Transverse colon (tissue), 4 donors: ENCODE measurements around the gene CHRM4. TPM values are rescaled to one million over a fixed set of nuclear protein-coding genes. Genes with fewer than 3 reads are reported as not detected.

Experiments used
- DNase-seq: peaks from one replicate; pipeline ENCODE4 v3.0.0-alpha.2; 2019
- H3K27ac ChIP-seq, 4 donors: fragments of 200-600 bp; sonication (generic); 2 replicates each; pipeline ENCODE4 v1.5.1; 2016 to 2018; ENCODE audit warnings: inconsistent platforms in 4 of 4
- H3K27me3 ChIP-seq: fragments of 200-600 bp; sonication (generic); 2 replicates; pipeline ENCODE4 v1.5.1; 2017; ENCODE audit warnings: inconsistent platforms
- H3K36me3 ChIP-seq, 4 donors: fragments of 200-600 bp; sonication (generic); 2 replicates each; pipeline ENCODE4 v1.5.1; 2017 to 2019; ENCODE audit warnings: inconsistent platforms in 4 of 4
- H3K4me1 ChIP-seq, 4 donors: fragments of 200-600 bp; sonication (generic); 2 replicates each; pipeline ENCODE4 v1.5.1; 2017 to 2020; ENCODE audit warnings: inconsistent platforms in 4 of 4
- H3K4me3 ChIP-seq, 4 donors: fragments of 200-600 bp; sonication (generic); 1 replicate in 1 of 4; 2 replicates in 3 of 4; pipeline versions ENCODE4 v1.5.1 to v1.6.1; 2017 to 2019; ENCODE audit warnings: inconsistent platforms in 4 of 4
- H3K9me3 ChIP-seq, 2 donors: fragments of 200-600 bp; sonication (generic); 2 replicates each; pipeline ENCODE4 v1.5.1; 2017 to 2019; ENCODE audit warnings: inconsistent platforms in 2 of 2
- EP300 ChIP-seq: sonication (generic); formaldehyde crosslinking; IDR thresholded peaks from one replicate; pipeline ENCODE4 v1.6.1; 2017; ENCODE audit warnings: antibody characterized with exemption, low read depth
- POLR2A ChIP-seq: fragments of 450-650 bp; IDR thresholded peaks from one replicate; pipeline ENCODE4 v1.6.1; 2016; ENCODE audit warnings: antibody characterized with exemption, mild to moderate bottlenecking, moderate library complexity
- POLR2AphosphoS5 ChIP-seq, 3 donors: sonication (generic); formaldehyde crosslinking; IDR thresholded peaks; one replicate each; pipeline ENCODE4 v1.6.1; 2016; ENCODE audit warnings: antibody characterized with exemption in 3 of 3
- WGBS, 2 donors: methylation state at CpG; one replicate each; pipeline ENCODE4 v1.1.5; 2018; ENCODE audit warnings: low coverage in 1 of 2; 5-methylcytosine and 5-hydroxymethylcytosine counted together
- in situ Hi-C, 4 donors: fragments of 200-750 bp; cut with MboI; loops; one replicate each; pipeline versions ENCODE4 v1.15.0 to v1.15.1; 2017; ENCODE audit warnings: low sequenced_read_pairs in 3 of 4, low pct_ligation_motif_present in 1 of 4, low pct_unique_long_range_greater_than_20kb in 1 of 4
- intact Hi-C: fragments of 100-400 bp; cut with DNase I; formaldehyde crosslinking; loops from one replicate; pipeline ENCODE4 v1.15.1; 2023; ENCODE audit warnings: low total_unique reads
- total RNA-seq, 4 donors: library from RNA; depleted of rRNA; stranded (reverse); fragments of >200 nt; gene quantifications; one replicate each; pipeline ENCODE4 v1.1.0, GENCODE V29; 2016
- TF ChIP-seq, protein P1 (sequence below), 5 experiments: fragments of 200-600 bp in 3 of 5; fragments of 450-650 bp in 2 of 5; sonication (generic) in 3 of 5; IDR thresholded peaks; 1 replicate in 2 of 5; 2 replicates in 3 of 5; pipeline ENCODE4 v1.5.1; 2016 to 2017; ENCODE audit warnings: antibody characterized with exemption in 5 of 5, inconsistent platforms in 3 of 5, mild to moderate bottlenecking in 2 of 5, moderate library complexity in 1 of 5

Gene CHRM4
- total RNA-seq, 4 donors from 2014 or later: 0.82 to 3.3 TPM; not detected in 2

- Histone ChIP-seq H3K4me1 (peaks cover 6 to 29% (median 7%) of the 10 kb centered on the region in 4 donors), H3K4me3 (no peak overlapping the region), H3K36me3 (no peaks in the 10 kb centered on the region), H3K27me3 (no peaks in the 10 kb centered on the region), H3K9me3 (no peaks in the 10 kb centered on the region), H3K27ac (peak overlapping the region in 2 of 4 donors; percentile 1 to 21)
- in situ Hi-C loops: no loop called here
- no peak for TF ChIP-seq EP300
- TF ChIP-seq, protein P1, sequence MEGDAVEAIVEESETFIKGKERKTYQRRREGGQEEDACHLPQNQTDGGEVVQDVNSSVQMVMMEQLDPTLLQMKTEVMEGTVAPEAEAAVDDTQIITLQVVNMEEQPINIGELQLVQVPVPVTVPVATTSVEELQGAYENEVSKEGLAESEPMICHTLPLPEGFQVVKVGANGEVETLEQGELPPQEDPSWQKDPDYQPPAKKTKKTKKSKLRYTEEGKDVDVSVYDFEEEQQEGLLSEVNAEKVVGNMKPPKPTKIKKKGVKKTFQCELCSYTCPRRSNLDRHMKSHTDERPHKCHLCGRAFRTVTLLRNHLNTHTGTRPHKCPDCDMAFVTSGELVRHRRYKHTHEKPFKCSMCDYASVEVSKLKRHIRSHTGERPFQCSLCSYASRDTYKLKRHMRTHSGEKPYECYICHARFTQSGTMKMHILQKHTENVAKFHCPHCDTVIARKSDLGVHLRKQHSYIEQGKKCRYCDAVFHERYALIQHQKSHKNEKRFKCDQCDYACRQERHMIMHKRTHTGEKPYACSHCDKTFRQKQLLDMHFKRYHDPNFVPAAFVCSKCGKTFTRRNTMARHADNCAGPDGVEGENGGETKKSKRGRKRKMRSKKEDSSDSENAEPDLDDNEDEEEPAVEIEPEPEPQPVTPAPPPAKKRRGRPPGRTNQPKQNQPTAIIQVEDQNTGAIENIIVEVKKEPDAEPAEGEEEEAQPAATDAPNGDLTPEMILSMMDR (IDR thresholded peaks at IDR 0.05): no peak
- TF ChIP-seq POLR2A: no peak
- no peak for TF ChIP-seq POLR2AphosphoS5 (IDR thresholded peaks at IDR 0.05)
- intact Hi-C loops: no loop called here
- DNase-seq: no peak
- WGBS, 2 donors: 54 to 100% methylated on average over 1 to 5 of the region's 5 CpGs
Observed at GRCh38 chr11:46342239-46342638, 49.3 kb downstream of the CHRM4 start.

- intact Hi-C loops: no loop called here
- in situ Hi-C loops: no loop called here
- Histone ChIP-seq H3K4me1 (peaks cover 3 to 29% (median 6%) of the 10 kb centered on the region in 4 donors), H3K4me3 (no peak overlapping the region), H3K36me3 (no peaks in the 10 kb centered on the region), H3K27me3 (no peaks in the 10 kb centered on the region), H3K27ac (peak overlapping the region in 1 of 4 donors; percentile 21), H3K9me3 (no peaks in the 10 kb centered on the region)
- 92 to 100% methylated on average over 1 to 3 of the region's 3 CpGs for WGBS, 2 donors
- TF ChIP-seq POLR2A (no peak), POLR2AphosphoS5 (IDR thresholded peaks at IDR 0.05) (no peak), EP300 (no peak)
- TF ChIP-seq, protein P1 (IDR thresholded peaks at IDR 0.05): no peak
- DNase-seq: no peak
Observed at GRCh38 chr11:46341454-46341853, 50.1 kb downstream of the CHRM4 start.

- WGBS, 2 donors: 75% methylated on average over 2 of the region's 2 CpGs; no CpG with 5 or more reads in 1 of the 2 donors
- Histone ChIP-seq H3K27me3 (peaks cover 2% of the 10 kb centered on the region), H3K36me3 (no peaks in the 10 kb centered on the region), H3K9me3 (no peaks in the 10 kb centered on the region), H3K4me3 (no peak overlapping the region), H3K4me1 (peaks cover 3 to 27% (median 6%) of the 10 kb centered on the region in 4 donors), H3K27ac (peak overlapping the region in 3 of 4 donors; percentile 45 to 61 (median 55))
- no peak for DNase-seq
- intact Hi-C loops (no loop called here), in situ Hi-C loops (no loop called here)
- TF ChIP-seq EP300: no peak
Observed at GRCh38 chr11:46339816-46340215, 51.8 kb downstream of the CHRM4 start.

GRCh38 chr11:46338988-46339666 lies 52.4 kb downstream of the CHRM4 start:
- H3K27ac ChIP-seq: peak overlapping the region; percentile 9 to 61 (median 50)
- 13 to 51% methylated on average over 3 to 16 of the region's 16 CpGs for WGBS, 2 donors
- intact Hi-C loops: no loop called here

More at GRCh38 chr11:46338988-46339666, 52.4 kb downstream of the CHRM4 start:
- in situ Hi-C loops: no loop called here
- H3K9me3 ChIP-seq: no peaks in the 10 kb centered on the region
- DNase-seq: no peak
- H3K27me3 ChIP-seq: peaks cover 9% of the 10 kb centered on the region
- H3K36me3 ChIP-seq: no peaks in the 10 kb centered on the region
- H3K4me3 ChIP-seq: peak overlapping the region in 1 of 4 donors; percentile 20
- TF ChIP-seq POLR2AphosphoS5 (IDR thresholded peaks at IDR 0.05): no peak
- TF ChIP-seq, protein P1 (IDR thresholded peaks at IDR 0.05): no peak
- no peak for TF ChIP-seq POLR2A
- TF ChIP-seq EP300: no peak
- H3K4me1 ChIP-seq: peaks cover 3 to 25% (median 6%) of the 10 kb centered on the region in 4 donors
